Osteoblast (primary cell): ENCODE results near the gene SLCO6A1. TPM values are rescaled to one million over a fixed set of nuclear protein-coding genes. Genes with fewer than 3 reads are reported as not detected.
A peak's percentile ranks its signal among the peaks of the same experiment; 100 is the strongest.
"Not testable (repeated sequence)": the region's sequence is repeated elsewhere in the genome, so short reads cannot be mapped to it uniquely, and the experiment has no call there.

Experiments used
- DNase-seq: peaks from one replicate; pipeline ENCODE4 v3.0.0; 2011; ENCODE audit warnings: low spot score, mixed read lengths; ENCODE audit not compliant: insufficient read length; ENCODE audit errors: missing footprints
- H2AFZ ChIP-seq: 2 replicates; pipeline ENCODE4 v1.6.0; 2011; ENCODE audit warnings: mild to moderate bottlenecking, low read length
- H3K27ac ChIP-seq: 2 replicates; pipeline ENCODE4 v1.5.1; 2011; ENCODE audit warnings: mild to moderate bottlenecking, low read depth, low read length, moderate library complexity
- H3K27me3 ChIP-seq: 2 replicates; pipeline ENCODE4 v1.6.0; 2012; ENCODE audit warnings: mild to moderate bottlenecking, control low read depth, inconsistent platforms, low read length, moderate library complexity; ENCODE audit not compliant: insufficient read depth
- H3K36me3 ChIP-seq: 2 replicates; pipeline ENCODE4 v1.5.1; 2011; ENCODE audit warnings: mild to moderate bottlenecking, low read length, control low read depth, moderate library complexity; ENCODE audit not compliant: insufficient read depth
- H3K4me1 ChIP-seq: 2 replicates; pipeline ENCODE4 v1.5.1; 2011; ENCODE audit warnings: mild to moderate bottlenecking, low read length, control low read depth, moderate library complexity; ENCODE audit not compliant: insufficient read depth
- H3K4me2 ChIP-seq: 2 replicates; pipeline ENCODE4 v1.6.0; 2011; ENCODE audit warnings: mild to moderate bottlenecking, low read length; ENCODE audit not compliant: insufficient read depth
- H3K4me3 ChIP-seq: fragments of 200-600 bp; sonication (generic); 3 replicates; pipeline ENCODE4 v1.5.1; 2012; ENCODE audit warnings: mild to moderate bottlenecking, low read length, inconsistent platforms; ENCODE audit not compliant: insufficient read depth
- H3K79me2 ChIP-seq: 2 replicates; pipeline ENCODE4 v1.6.0; 2012; ENCODE audit warnings: mild to moderate bottlenecking, low read length, control low read depth, inconsistent platforms; ENCODE audit not compliant: insufficient read depth
- H3K9me3 ChIP-seq: 2 replicates; pipeline ENCODE4 v1.5.1; 2011; ENCODE audit warnings: low read depth, low read length, control low read depth
- H4K20me1 ChIP-seq: 2 replicates; pipeline ENCODE4 v1.6.0; 2012; ENCODE audit warnings: mild to moderate bottlenecking, low read length, control low read depth; ENCODE audit not compliant: insufficient read depth
- CTCF ChIP-seq: IDR thresholded peaks from 2 replicates; pipeline ENCODE4 v1.5.1; 2011; ENCODE audit warnings: mild to moderate bottlenecking, low read depth, low read length, moderate library complexity; ENCODE audit errors: extremely low read depth
- total RNA-seq: library from RNA; depleted of rRNA; stranded (reverse); fragments of >200 nt; gene quantifications from 2 replicates; pipeline ENCODE4 v1.2.3, GENCODE V29; 2012

The SLCO6A1 gene
- total RNA-seq, 1 donor = not detected

GRCh38 chr5:102511666-102512065 is 12.9 kb upstream of the SLCO6A1 start:
- no peak overlapping the region for H3K4me2 ChIP-seq
- no peaks in the 10 kb centered on the region for H3K27me3 ChIP-seq
- TF ChIP-seq CTCF = no peak
- H3K9me3 ChIP-seq = no peaks in the 10 kb centered on the region
- H4K20me1 ChIP-seq = no peaks in the 10 kb centered on the region
- H3K36me3 ChIP-seq = no peaks in the 10 kb centered on the region
- H3K79me2 ChIP-seq = no peaks in the 10 kb centered on the region
- H3K4me1 ChIP-seq = no peaks in the 10 kb centered on the region
- no peak overlapping the region for H3K27ac ChIP-seq
- no peak for DNase-seq
- no peak overlapping the region for H3K4me3 ChIP-seq
- peak overlapping the region; percentile 39 for H2AFZ ChIP-seq

GRCh38 chr5:102491261-102491914 is 7.4 kb downstream of the SLCO6A1 start:
- H3K4me1 ChIP-seq, H3K79me2 ChIP-seq, DNase-seq, H3K4me2 ChIP-seq, H2AFZ ChIP-seq, H4K20me1 ChIP-seq, H3K27me3 ChIP-seq, H3K36me3 ChIP-seq, H3K9me3 ChIP-seq, H3K4me3 ChIP-seq, H3K27ac ChIP-seq: not testable (repeated sequence)

- Histone ChIP-seq H2AFZ (no peak overlapping the region), H3K79me2 (no peaks in the 10 kb centered on the region), H3K36me3 (no peaks in the 10 kb centered on the region), H4K20me1 (no peaks in the 10 kb centered on the region), H3K4me2 (peak overlapping the region; percentile 50), H3K27me3 (no peaks in the 10 kb centered on the region), H3K9me3 (no peaks in the 10 kb centered on the region), H3K4me1 (peaks cover 4% of the 10 kb centered on the region), H3K27ac (peak overlapping the region; percentile 10), H3K4me3 (no peak overlapping the region)
- TF ChIP-seq CTCF = no peak
- no peak for DNase-seq
Observed at GRCh38 chr5:102483736-102484135, 15.1 kb downstream of the SLCO6A1 start.

GRCh38 chr5:102481054-102481715 is 17.6 kb downstream of the SLCO6A1 start:
- Histone ChIP-seq H3K9me3 (no peaks in the 10 kb centered on the region), H4K20me1 (no peaks in the 10 kb centered on the region), H2AFZ (no peak overlapping the region), H3K4me1 (peaks cover 4% of the 10 kb centered on the region), H3K36me3 (no peaks in the 10 kb centered on the region), H3K79me2 (no peaks in the 10 kb centered on the region), H3K27me3 (no peaks in the 10 kb centered on the region), H3K4me3 (no peak overlapping the region), H3K4me2 (no peak overlapping the region), H3K27ac (no peak overlapping the region)
- DNase-seq = peak; percentile 39
- TF ChIP-seq CTCF = no peak
